ENCODE measurements around the gene PSMC3. TPM values are rescaled to one million over a fixed set of nuclear protein-coding genes. Genes with fewer than 3 reads are reported as not detected.

PSMC3 gene

GRCh38 chr11:47369676-47370075 lies 56.6 kb downstream of the PSMC3 start:
- H3K4me3 ChIP-seq (ENCODE audit: low read length in 2 of 2) = no peak overlapping the region
- no peak overlapping the region for H2BK5ac ChIP-seq (ENCODE audit: low read length)
- no peak overlapping the region for H3K9ac ChIP-seq (ENCODE audit: low read depth, low read length, poor library complexity)
- H3K23ac ChIP-seq (ENCODE audit: low read depth, low read length, poor library complexity) = no peak overlapping the region
- H2AK5ac ChIP-seq (ENCODE audit: low read depth, low read length) = no peak overlapping the region
- DNase-seq (ENCODE audit: low spot score) = no peak
- H3K27me3 ChIP-seq (ENCODE audit: control insufficient read depth in 3 of 3, insufficient read depth in 3 of 3, low read depth in 1 of 3, low read length in 3 of 3) = peaks cover 0 to 4% (median 0%) of the 10 kb centered on the region in 3 experiments
- no peaks in the 10 kb centered on the region for H3K36me3 ChIP-seq (replicated peaks in 1 of 2; ENCODE audit: control insufficient read depth in 2 of 2, insufficient read depth in 2 of 2, low read length in 2 of 2)
- no CpG with 5 or more reads among the region's 3 CpGs for WGBS, 2 donors (ENCODE audit: extremely low coverage in 2 of 2, insufficient read length in 2 of 2, insufficient replicate concordance in 1 of 2)
- no peak overlapping the region for H3K4me2 ChIP-seq (ENCODE audit: insufficient read depth, low read length, poor library complexity, severe bottlenecking)
- no peaks in the 10 kb centered on the region for H3K9me3 ChIP-seq (replicated peaks in 1 of 2; ENCODE audit: control insufficient read depth in 2 of 2, insufficient read depth in 1 of 2, low read depth in 1 of 2, low read length in 2 of 2)
- no peak overlapping the region for H4K91ac ChIP-seq (ENCODE audit: low read depth, low read length, poor library complexity)
- no peak overlapping the region for H2BK12ac ChIP-seq (ENCODE audit: low read length)
- H2AFZ ChIP-seq (ENCODE audit: low read length) = no peak overlapping the region
- no peaks in the 10 kb centered on the region for H3K79me1 ChIP-seq (ENCODE audit: low read depth, low read length)
- H3K14ac ChIP-seq (ENCODE audit: low read length) = no peak overlapping the region
- H2BK120ac ChIP-seq (ENCODE audit: low read depth, low read length) = no peak overlapping the region
- H3K4me1 ChIP-seq (ENCODE audit: control insufficient read depth in 2 of 2, insufficient read depth in 1 of 2, low read depth in 1 of 2, low read length in 2 of 2) = no peaks in the 10 kb centered on the region
- no peak overlapping the region for H2BK15ac ChIP-seq (ENCODE audit: low read length)
- no peak overlapping the region for H3K4ac ChIP-seq (ENCODE audit: low read length)
- no peak overlapping the region for H4K8ac ChIP-seq (ENCODE audit: low read depth, low read length)
- no peak overlapping the region for H3K27ac ChIP-seq (replicated peaks; ENCODE audit: low read length)
- no peak overlapping the region for H3K18ac ChIP-seq (ENCODE audit: low read length)

Small RNA genes lying within 50 kb of the gene (small RNA-seq; reads per million reads assigned to genes)
- not detected for gene MIR4487 (ENCODE audit: insufficient read depth)
